ENCODE results near the gene ATRIP.

ATRIP gene

DNA sequence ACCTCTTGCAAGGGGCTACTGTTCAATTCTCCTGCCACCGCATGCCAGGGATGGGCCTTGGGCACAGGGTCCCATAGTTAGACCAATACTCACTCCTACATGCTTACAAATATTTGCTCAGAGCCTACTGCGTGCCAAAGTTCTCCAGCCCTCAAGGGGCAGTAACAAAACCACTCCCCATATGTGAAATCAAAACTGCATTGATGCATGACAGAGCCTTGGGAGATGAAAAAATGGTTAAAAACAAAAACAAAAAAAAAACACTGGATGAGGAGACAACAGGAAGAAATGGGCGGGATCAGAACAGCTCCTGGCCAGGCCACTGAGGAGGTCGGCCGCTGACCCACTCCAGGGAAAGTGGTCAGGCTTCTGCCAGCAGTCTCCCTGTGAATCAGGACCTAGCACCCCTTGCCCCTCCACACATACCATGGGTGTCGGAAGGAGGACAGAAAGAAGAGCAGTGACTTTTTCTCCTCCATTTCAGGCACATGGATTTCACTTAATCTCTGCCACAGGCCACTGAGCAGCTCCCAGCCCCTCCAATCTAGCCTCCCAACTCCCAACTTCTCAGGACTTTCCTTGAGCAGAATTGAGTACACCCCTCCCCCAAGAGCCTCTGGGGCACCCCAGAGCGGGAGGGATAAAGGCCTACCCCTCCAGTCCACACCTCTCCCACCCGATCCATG is 19.4 kb upstream of the ATRIP start:
- peaks cover 20% of the 10 kb centered on the region for H3K4me1 ChIP-seq (ENCODE audit: control insufficient read depth, insufficient read depth, low read length)
- H3K27ac ChIP-seq (ENCODE audit: low read depth, low read length): no peak overlapping the region
- no peaks in the 10 kb centered on the region for H3K27me3 ChIP-seq (ENCODE audit: control insufficient read depth, insufficient read depth, low read length)
- no peak overlapping the region for H3K9ac ChIP-seq (ENCODE audit: low read depth, low read length)
- peaks cover 39% of the 10 kb centered on the region for H3K36me3 ChIP-seq (ENCODE audit: control insufficient read depth, insufficient read depth, low read length)
- H3K4me3 ChIP-seq (ENCODE audit: low read depth, low read length): peak overlapping the region; percentile 87; the same call in 1 of the 2 replicates
- H3K9me3 ChIP-seq (ENCODE audit: control insufficient read depth, insufficient read depth, low read length): no peaks in the 10 kb centered on the region

DNA sequence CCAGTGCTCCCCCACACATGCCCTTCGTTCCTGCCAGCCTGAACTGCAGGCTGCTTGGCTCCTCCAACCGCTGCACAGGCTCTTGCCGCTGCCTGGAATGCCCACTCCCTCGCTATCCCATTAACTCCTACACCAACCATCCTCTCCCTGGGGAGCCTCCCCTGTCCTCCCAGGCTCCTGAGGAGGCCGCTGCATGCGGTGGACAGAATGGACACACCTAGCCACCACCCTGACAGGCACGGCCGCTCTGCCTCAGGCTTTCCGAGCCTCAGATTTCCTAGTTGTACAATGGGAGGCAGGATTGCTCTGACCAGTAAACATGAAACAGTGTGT is 18.9 kb upstream of the ATRIP start:
- Histone ChIP-seq H3K4me3 (ENCODE audit: low read depth, low read length) (peak overlapping the region; percentile 87), H3K9ac (ENCODE audit: low read depth, low read length) (no peak overlapping the region), H3K36me3 (ENCODE audit: control insufficient read depth, insufficient read depth, low read length) (peaks cover 39% of the 10 kb centered on the region), H3K4me1 (ENCODE audit: control insufficient read depth, insufficient read depth, low read length) (peaks cover 20% of the 10 kb centered on the region), H3K27me3 (ENCODE audit: control insufficient read depth, insufficient read depth, low read length) (no peaks in the 10 kb centered on the region), H3K9me3 (ENCODE audit: control insufficient read depth, insufficient read depth, low read length) (no peaks in the 10 kb centered on the region), H3K27ac (ENCODE audit: low read depth, low read length) (no peak overlapping the region)

DNA sequence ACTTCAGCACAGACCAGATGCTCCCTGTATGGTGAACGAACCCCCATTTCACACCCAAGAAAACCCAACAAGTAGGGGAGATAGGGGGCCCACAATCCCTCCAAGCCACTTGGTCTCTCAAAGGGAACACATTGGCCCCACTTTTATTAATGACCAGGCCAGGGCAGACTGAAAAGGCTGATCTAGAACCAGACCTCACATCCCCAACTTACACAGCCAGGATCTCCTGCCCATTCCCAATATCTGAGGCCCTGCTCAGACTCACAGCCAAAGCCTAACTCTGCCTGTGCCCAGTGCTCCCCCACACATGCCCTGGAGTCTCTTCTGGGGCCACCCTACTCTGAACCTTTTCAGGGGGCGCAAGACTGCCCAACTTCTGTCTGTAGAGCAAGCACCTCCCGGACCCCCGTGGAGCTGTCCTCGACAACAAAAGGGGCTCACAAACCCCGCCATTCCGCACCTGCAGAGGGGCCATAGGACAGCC is 18.4 kb upstream of the ATRIP start:
- H3K4me1 ChIP-seq (ENCODE audit: control insufficient read depth, insufficient read depth, low read length): peaks cover 20% of the 10 kb centered on the region

DNA sequence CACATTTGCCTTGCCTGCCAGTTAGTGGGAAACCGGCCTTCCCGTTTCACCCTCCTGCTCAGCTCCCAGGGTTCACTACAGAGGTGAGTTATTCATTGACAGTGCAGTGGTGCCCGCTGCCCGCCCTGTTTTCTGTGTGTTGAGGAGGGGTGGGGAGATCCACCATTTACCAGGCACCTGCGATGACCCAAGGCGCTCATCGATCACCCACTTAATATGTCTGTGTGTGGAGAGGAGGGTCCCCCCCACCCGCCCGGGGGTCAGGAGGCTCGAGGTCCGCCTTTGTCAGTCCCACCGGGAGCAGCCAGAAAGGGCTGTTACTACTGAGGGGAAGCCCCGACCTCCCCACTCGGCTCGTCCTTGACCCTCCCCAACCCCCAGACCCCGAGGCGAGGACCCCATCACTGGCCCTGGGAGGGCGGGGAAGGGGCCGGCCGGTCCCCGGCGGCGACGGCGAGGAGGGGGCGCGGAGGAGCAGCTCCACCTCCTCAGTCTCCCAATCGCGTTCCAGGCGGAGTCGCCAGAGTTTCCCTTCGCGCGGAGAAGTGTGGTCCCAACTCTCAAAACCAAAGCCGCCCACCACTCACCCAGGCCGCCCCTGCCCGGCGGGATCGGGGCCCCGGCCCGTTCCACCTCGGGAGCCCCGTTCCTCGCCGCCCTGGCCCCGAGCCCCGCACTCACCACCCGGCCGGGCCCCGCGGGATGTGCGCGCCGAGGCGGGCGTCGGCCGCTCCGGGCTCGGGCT is 17.8 kb upstream of the ATRIP start:
- Histone ChIP-seq H3K36me3 (ENCODE audit: control insufficient read depth, insufficient read depth, low read length) (peaks cover 37% of the 10 kb centered on the region), H3K9ac (ENCODE audit: low read depth, low read length) (peak overlapping the region; percentile 91), H3K4me3 (ENCODE audit: low read depth, low read length) (peak overlapping the region; percentile 87), H3K9me3 (ENCODE audit: control insufficient read depth, insufficient read depth, low read length) (no peaks in the 10 kb centered on the region), H3K4me1 (ENCODE audit: control insufficient read depth, insufficient read depth, low read length) (peaks cover 20% of the 10 kb centered on the region), H3K27ac (ENCODE audit: low read depth, low read length) (peak overlapping the region; percentile 94), H3K27me3 (ENCODE audit: control insufficient read depth, insufficient read depth, low read length) (no peaks in the 10 kb centered on the region)

More for the DNA sequence above, 18.4 kb upstream of the ATRIP start:
- H3K36me3 ChIP-seq (ENCODE audit: control insufficient read depth, insufficient read depth, low read length): peaks cover 37% of the 10 kb centered on the region
- H3K27ac ChIP-seq (ENCODE audit: low read depth, low read length): peak overlapping the region; percentile 66
- no peaks in the 10 kb centered on the region for H3K27me3 ChIP-seq (ENCODE audit: control insufficient read depth, insufficient read depth, low read length)
- peak overlapping the region; percentile 87 for H3K4me3 ChIP-seq (ENCODE audit: low read depth, low read length)
- H3K9ac ChIP-seq (ENCODE audit: low read depth, low read length): peak overlapping the region; percentile 34
- H3K9me3 ChIP-seq (ENCODE audit: control insufficient read depth, insufficient read depth, low read length): no peaks in the 10 kb centered on the region

DNA sequence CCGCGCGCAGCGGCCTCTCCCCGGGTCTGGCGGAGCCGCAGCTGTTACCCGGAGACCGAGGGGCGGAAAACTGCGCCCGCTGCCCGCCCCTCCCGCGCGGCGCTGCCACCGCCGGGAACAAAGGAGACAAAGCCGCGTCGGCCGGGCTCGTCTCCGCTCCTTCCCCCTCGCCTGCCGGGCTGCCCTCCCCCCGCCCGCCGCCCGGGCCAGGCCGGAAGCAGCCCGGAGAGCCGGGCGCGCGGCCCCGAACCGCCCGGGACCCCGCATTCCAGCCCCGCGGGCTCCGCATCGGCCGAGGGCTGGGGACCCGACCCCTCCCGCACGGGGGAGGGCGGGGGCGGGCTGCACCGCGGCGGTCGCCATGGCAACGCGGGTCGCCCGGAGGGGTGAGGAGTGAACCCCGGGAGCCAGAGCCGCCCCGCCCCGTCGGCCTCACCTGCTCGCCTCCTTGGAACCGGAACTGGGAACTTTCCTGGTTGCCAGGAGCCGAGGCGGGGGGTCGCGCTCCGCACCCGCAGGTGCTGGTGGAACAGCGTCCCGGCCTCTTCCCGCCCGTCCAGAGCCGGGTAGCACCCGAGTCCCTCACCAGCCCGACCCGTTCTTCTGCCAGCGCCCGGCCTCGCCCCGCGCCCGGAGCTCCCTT is 17.1 kb upstream of the ATRIP start:
- no peaks in the 10 kb centered on the region for H3K27me3 ChIP-seq (ENCODE audit: control insufficient read depth, insufficient read depth, low read length)
- peak overlapping the region; percentile 94 for H3K27ac ChIP-seq (ENCODE audit: low read depth, low read length)
- peaks cover 39% of the 10 kb centered on the region for H3K36me3 ChIP-seq (ENCODE audit: control insufficient read depth, insufficient read depth, low read length)
- H3K4me1 ChIP-seq (ENCODE audit: control insufficient read depth, insufficient read depth, low read length): peaks cover 20% of the 10 kb centered on the region
- H3K9me3 ChIP-seq (ENCODE audit: control insufficient read depth, insufficient read depth, low read length): no peaks in the 10 kb centered on the region
- H3K4me3 ChIP-seq (ENCODE audit: low read depth, low read length): peak overlapping the region; percentile 87
- peak overlapping the region; percentile 91 for H3K9ac ChIP-seq (ENCODE audit: low read depth, low read length)

DNA sequence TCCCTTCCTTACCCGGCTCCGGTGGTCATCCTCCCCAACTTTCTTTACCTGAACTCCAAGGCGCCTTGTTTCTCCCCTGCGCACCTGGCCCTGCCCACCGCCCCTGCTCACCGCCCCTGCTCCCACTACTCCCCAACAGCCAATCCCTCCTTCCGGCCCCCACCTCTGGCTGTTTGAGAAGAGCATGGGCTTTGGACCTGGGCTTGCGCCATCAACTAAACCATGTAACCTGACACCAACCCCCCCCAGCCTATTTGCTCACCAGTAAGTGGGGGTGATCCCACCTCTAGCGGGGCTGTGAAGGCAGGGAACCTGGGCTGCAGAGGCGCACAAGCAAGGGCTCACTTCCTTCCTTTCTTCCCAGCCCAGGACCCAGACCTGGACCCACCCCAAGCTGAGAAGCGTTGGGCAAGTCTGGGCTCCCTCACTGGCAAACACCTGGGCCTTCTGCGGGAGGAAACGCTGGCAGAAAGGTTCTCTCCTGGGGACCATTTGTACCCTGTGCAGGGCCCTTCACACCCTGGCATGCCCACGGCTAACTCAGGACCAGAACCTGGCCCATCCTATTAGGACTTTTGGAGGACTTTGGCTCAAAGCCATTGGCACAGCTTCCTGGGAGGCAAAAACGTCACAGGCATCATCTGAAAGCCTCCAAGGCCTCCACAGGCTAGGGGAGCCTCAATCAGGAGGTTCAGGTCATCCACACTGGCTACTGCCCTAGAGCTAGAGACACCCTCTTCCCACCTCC is 16.4 kb upstream of the ATRIP start, which contains the start of gene PLXNB1:
Gene PLXNB1 (minus strand): TSS at position 127 of the 748 bp plus-strand sequence. CDS start 5,475 bp downstream, outside the sequence.
- H3K9ac ChIP-seq (ENCODE audit: low read depth, low read length): peak within 1 kb of the TSS; percentile 91
- H3K36me3 ChIP-seq (ENCODE audit: control insufficient read depth, insufficient read depth, low read length): peaks cover 37% of the 10 kb centered on the region
- no peaks in the 10 kb centered on the region for H3K27me3 ChIP-seq (ENCODE audit: control insufficient read depth, insufficient read depth, low read length)
- no peaks in the 10 kb centered on the region for H3K9me3 ChIP-seq (ENCODE audit: control insufficient read depth, insufficient read depth, low read length)
- H3K27ac ChIP-seq (ENCODE audit: low read depth, low read length): peak within 1 kb of the TSS; percentile 94
- peaks cover 20% of the 10 kb centered on the region for H3K4me1 ChIP-seq (ENCODE audit: control insufficient read depth, insufficient read depth, low read length)
- peak within 1 kb of the TSS; percentile 87 for H3K4me3 ChIP-seq (ENCODE audit: low read depth, low read length)

DNA sequence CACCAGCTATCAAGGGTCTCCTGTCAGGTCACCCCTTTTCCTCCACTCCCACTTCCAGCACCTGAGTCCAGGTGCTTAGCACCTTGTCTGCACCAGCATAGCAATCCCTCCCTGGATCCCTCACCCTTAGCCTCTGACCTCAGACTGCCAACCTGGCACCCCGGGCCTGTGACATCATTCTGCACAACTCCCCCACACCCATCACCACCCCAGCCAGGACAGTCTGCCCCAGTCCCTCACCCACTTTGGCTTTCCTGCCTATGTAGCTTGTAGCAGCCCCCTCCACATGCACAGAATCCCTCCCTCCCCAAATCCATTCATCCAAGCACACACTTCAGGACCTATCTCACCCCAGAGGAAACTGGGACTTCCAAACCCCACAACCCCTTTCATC is 15.8 kb upstream of the ATRIP start:
- Histone ChIP-seq H3K4me1 (ENCODE audit: control insufficient read depth, insufficient read depth, low read length) (peaks cover 21% of the 10 kb centered on the region), H3K9me3 (ENCODE audit: control insufficient read depth, insufficient read depth, low read length) (no peaks in the 10 kb centered on the region), H3K4me3 (ENCODE audit: low read depth, low read length) (peak overlapping the region; percentile 87), H3K36me3 (ENCODE audit: control insufficient read depth, insufficient read depth, low read length) (peaks cover 35% of the 10 kb centered on the region), H3K27ac (ENCODE audit: low read depth, low read length) (peak overlapping the region; percentile 94), H3K9ac (ENCODE audit: low read depth, low read length) (peak overlapping the region; percentile 29; the same call in 1 of the 2 replicates), H3K27me3 (ENCODE audit: control insufficient read depth, insufficient read depth, low read length) (no peaks in the 10 kb centered on the region)

DNA sequence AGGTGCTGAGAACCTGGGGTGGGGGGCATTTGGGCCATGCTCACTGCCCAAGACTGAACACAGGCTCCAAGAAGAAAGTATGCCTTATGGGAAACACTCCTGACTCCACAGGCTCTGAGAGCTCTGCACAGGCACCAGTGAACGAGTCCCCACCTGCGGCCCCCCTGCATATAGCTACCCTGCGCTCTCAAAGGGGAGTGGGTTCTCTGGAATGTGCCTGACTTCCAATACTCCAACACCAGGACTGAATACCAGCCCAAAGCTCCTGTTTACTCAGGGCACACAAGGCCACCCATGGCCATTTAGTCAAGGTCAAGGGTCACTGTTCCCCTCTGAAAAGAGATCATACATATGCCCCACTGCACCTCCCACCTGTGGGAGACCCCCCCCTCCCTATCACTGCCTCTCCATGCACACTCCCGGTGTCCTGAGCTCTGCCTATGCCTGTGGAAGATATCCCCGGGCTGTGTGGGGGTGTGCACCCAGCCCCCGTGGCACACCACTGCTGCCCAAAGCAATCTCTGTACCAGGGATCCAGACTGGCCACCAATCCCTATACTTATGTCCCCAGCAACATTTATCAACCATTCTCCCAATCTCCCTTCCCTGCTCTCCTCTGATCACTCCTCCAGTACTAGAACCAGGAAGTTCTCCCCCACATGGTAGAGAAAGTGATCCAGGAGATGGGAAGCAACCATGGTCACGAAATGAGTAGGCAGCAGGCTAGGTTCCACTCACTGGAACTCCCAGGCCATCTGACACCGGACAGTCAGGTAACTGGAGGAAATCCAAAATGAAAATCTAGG is 15.1 kb upstream of the ATRIP start:
- H3K9me3 ChIP-seq (ENCODE audit: control insufficient read depth, insufficient read depth, low read length): no peaks in the 10 kb centered on the region
- peaks cover 23% of the 10 kb centered on the region for H3K4me1 ChIP-seq (ENCODE audit: control insufficient read depth, insufficient read depth, low read length)
- no peak overlapping the region for H3K9ac ChIP-seq (ENCODE audit: low read depth, low read length)
- peaks cover 35% of the 10 kb centered on the region for H3K36me3 ChIP-seq (ENCODE audit: control insufficient read depth, insufficient read depth, low read length)
- no peak overlapping the region for H3K27ac ChIP-seq (ENCODE audit: low read depth, low read length)
- no peak overlapping the region for H3K4me3 ChIP-seq (ENCODE audit: low read depth, low read length)
- no peaks in the 10 kb centered on the region for H3K27me3 ChIP-seq (ENCODE audit: control insufficient read depth, insufficient read depth, low read length)

DNA sequence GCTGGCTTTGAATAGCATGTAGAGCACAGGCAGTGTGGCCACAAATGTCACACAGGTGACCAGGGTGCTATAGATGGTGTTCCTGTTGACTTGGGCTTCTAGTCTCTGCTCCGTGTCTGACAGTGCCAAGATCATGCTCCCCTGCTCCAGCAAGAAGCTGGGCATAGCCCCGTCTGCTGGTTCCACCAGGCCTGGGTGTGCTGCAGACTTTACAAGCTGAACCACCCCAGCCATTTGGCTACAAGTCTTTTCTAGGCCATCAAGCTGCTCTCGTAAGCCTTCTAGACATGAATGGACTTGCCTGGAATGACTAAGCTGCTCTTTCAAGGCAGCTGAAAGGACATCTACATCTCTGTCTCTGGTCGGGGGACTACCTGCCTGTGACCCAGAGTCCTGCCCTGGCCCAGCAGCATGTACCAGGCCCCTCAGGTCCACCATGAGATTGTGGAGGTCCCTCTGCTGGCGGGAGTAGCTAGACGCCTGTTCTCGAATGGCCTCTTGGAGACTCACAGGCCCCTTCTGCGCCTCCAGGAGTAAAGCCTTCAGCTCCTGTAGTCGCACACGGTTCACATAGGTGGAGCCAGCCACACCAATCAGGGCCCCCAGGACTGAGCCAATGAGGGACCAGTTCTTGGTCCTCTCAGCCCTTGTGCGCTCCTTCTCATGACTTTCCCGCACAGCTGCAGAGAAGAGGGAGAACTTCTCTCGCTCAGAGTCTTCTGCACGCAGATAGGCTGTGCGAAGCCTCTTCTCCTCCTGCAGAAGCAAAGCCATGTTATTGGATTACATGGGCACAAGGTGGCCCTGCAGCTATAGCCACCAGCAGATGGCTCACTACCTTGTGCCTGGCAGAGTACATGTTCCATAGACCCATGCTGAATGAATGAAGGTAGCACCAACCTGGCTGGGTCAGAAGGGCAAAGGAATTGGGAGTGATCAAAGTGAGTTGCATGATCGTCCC is 13.8 kb upstream of the ATRIP start:
- Histone ChIP-seq H3K4me3 (ENCODE audit: low read depth, low read length) (no peak overlapping the region), H3K9ac (ENCODE audit: low read depth, low read length) (no peak overlapping the region)

More for the DNA sequence above, 13.8 kb upstream of the ATRIP start:
- H3K4me1 ChIP-seq (ENCODE audit: control insufficient read depth, insufficient read depth, low read length): peaks cover 20% of the 10 kb centered on the region
- no peaks in the 10 kb centered on the region for H3K27me3 ChIP-seq (ENCODE audit: control insufficient read depth, insufficient read depth, low read length)
- H3K36me3 ChIP-seq (ENCODE audit: control insufficient read depth, insufficient read depth, low read length): peaks cover 35% of the 10 kb centered on the region
- H3K27ac ChIP-seq (ENCODE audit: low read depth, low read length): peak overlapping the region; percentile 16
- no peaks in the 10 kb centered on the region for H3K9me3 ChIP-seq (ENCODE audit: control insufficient read depth, insufficient read depth, low read length)

All from HUES48 (cell line).